Neutrophil (primary cell): ENCODE data around the gene OFD1.

ENCODE experiments used
- H3K27ac ChIP-seq: fragments of 200-600 bp; sonication (generic); 2 replicates; pipeline ENCODE4 v1.5.1; 2016; ENCODE audit warnings: mild to moderate bottlenecking, moderate library complexity
- H3K27me3 ChIP-seq: fragments of 200-600 bp; sonication (generic); 2 replicates; pipeline ENCODE4 v1.6.0; 2016; ENCODE audit warnings: mild to moderate bottlenecking
- H3K36me3 ChIP-seq: fragments of 200-600 bp; sonication (generic); 2 replicates; pipeline ENCODE4 v1.5.1; 2017
- H3K4me1 ChIP-seq, 2 experiments: fragments of 200-600 bp in 1 of 2; sonication (generic) in 1 of 2; 1 replicate in 1 of 2; 2 replicates in 1 of 2; pipeline versions ENCODE4 v1.5.1 to v1.6.1; 2013 to 2016; ENCODE audit warnings: low read depth in 1 of 2, low read length in 1 of 2, mild to moderate bottlenecking in 1 of 2, moderate library complexity in 1 of 2; ENCODE audit not compliant: control insufficient read depth in 1 of 2, insufficient read depth in 1 of 2
- H3K4me3 ChIP-seq, 2 experiments: fragments of 200-600 bp in 1 of 2; sonication (generic) in 1 of 2; 1 replicate in 1 of 2; 2 replicates in 1 of 2; pipeline ENCODE4 v1.5.1; 2013 to 2016; ENCODE audit warnings: low read depth in 1 of 2, low read length in 1 of 2, mild to moderate bottlenecking in 1 of 2, moderate library complexity in 1 of 2
- H3K9me3 ChIP-seq: fragments of 200-600 bp; sonication (generic); 2 replicates; pipeline ENCODE4 v1.5.1; 2016
- CTCF ChIP-seq: fragments of 200-600 bp; sonication (generic); IDR thresholded peaks from 2 replicates; pipeline ENCODE4 v1.5.1; 2016; ENCODE audit warnings: antibody characterized with exemption

Gene OFD1

DNA sequence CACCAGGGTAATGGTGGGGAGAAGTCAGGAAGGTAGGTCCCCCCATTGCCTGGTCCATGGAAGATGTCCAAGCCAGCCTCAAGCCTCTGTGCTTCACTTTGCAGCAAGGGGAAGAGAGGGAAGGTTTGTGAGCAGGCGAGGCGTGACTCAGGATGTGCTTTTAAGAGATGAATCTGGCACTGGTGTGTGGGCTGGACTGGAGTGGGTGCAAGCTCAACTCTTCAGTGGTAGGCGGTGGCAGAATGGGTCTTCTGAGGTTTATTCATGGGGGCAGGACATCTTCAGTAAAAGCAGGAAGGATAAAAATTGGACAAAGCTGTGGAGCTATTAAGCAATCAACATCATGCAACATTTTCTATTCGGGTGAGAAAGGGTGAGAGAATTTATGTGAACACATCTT, 63.0 kb downstream of the OFD1 start:
- Histone ChIP-seq H3K4me1 (no peaks in the 10 kb centered on the region), H3K27me3 (no peaks in the 10 kb centered on the region), H3K27ac (no peak overlapping the region), H3K36me3 (no peaks in the 10 kb centered on the region), H3K9me3 (no peaks in the 10 kb centered on the region), H3K4me3 (no peak overlapping the region)
- TF ChIP-seq CTCF: no peak

GRCh38 chrX:13798184-13798583, 63.6 kb downstream of the OFD1 start:
- Histone ChIP-seq H3K27me3 (no peaks in the 10 kb centered on the region), H3K9me3 (no peaks in the 10 kb centered on the region), H3K36me3 (no peaks in the 10 kb centered on the region), H3K4me1 (no peaks in the 10 kb centered on the region), H3K27ac (no peak overlapping the region), H3K4me3 (no peak overlapping the region)
- no peak for TF ChIP-seq CTCF

DNA sequence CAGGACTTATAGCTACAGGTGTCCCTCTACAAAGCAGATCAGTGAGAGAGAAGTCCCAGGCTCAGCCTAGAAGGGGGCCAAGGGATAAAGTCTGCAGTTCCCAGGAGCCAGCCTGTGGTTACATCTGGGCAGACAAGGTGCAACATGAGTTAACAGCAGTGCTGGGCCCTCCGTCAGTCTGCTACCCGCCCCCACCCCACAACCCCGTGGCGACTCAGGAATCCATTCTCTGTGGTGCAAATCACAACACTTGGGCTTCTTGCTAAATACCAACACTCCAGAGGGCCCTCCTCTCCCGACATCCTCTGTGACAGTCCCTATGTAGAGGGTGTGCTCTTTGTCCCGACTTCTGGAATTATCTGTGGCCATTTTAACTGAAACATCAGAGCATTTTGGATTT, 68.6 kb downstream of the OFD1 start:
- Histone ChIP-seq H3K9me3 (no peaks in the 10 kb centered on the region), H3K4me3 (no peak overlapping the region), H3K36me3 (no peaks in the 10 kb centered on the region), H3K27me3 (no peaks in the 10 kb centered on the region), H3K4me1 (no peaks in the 10 kb centered on the region), H3K27ac (no peak overlapping the region)
- TF ChIP-seq CTCF: no peak

GRCh38 chrX:13805241-13805640, 70.7 kb downstream of the OFD1 start:
- no peak for TF ChIP-seq CTCF
- Histone ChIP-seq H3K36me3 (no peaks in the 10 kb centered on the region), H3K9me3 (no peaks in the 10 kb centered on the region), H3K27ac (no peak overlapping the region), H3K4me1 (no peaks in the 10 kb centered on the region), H3K27me3 (no peaks in the 10 kb centered on the region), H3K4me3 (no peak overlapping the region)

DNA sequence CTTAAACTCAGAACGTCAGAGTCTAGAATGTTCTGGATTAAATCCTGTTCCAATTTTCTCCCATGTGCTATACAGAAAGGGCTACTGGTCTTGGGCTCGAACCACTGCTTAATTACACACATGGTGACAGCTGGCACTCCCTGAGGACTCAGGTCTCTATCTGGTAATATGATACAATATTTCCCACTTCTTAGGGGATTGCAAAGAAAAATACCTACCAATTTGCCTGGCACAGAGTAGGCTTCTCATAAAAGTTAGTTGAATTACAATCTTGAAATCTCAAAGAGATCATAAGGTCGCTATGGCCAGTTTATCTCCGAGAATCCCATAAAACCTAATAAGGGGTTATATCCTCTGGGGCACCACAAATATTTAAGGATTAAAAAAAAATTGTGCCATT, 73.7 kb downstream of the OFD1 start:
- TF ChIP-seq CTCF: no peak
- Histone ChIP-seq H3K27ac (no peak overlapping the region), H3K36me3 (no peaks in the 10 kb centered on the region), H3K9me3 (no peaks in the 10 kb centered on the region), H3K27me3 (no peaks in the 10 kb centered on the region), H3K4me3 (no peak overlapping the region), H3K4me1 (no peaks in the 10 kb centered on the region)

DNA sequence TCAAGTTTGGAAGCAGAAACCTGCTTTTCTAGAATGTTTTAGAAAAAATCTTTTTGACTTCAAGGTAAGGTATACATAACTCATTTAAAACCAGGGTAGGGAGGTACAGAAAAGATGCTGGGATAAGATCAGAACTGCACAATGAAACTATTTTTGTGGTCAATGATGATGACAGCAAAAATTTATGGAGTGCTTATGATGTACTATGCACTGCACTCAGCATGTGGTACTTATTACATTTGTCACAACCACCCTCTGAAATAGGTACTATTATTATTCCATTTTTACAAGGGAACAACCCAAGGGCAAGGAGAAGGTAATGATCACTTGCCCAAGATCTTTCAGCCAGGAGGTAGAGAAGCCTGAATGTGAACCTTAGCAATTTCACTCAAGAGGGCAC, 74.3 kb downstream of the OFD1 start:
- Histone ChIP-seq H3K4me1 (no peaks in the 10 kb centered on the region), H3K4me3 (no peak overlapping the region), H3K36me3 (no peaks in the 10 kb centered on the region), H3K27ac (no peak overlapping the region), H3K27me3 (no peaks in the 10 kb centered on the region), H3K9me3 (no peaks in the 10 kb centered on the region)
- no peak for TF ChIP-seq CTCF
